Activated CD4-positive, alpha-beta T cell treated with anti-CD3 and anti-CD28 coated beads, Interleukin-10, Interleukin-2, amounts not matched to agents 100 ng/mL and 50 ng/mL, durations not matched to agents 16 hours and 8 hours (primary cell): Measurements from ENCODE around the gene LRRC4B.
"Not testable (repeated sequence)": the region's sequence is repeated elsewhere in the genome, so short reads cannot be mapped to it uniquely, and the experiment has no call there.

Source experiments
- DNase-seq: peaks from one replicate; pipeline ENCODE4 v3.0.0-alpha.2; 2020

Gene LRRC4B

DNA sequence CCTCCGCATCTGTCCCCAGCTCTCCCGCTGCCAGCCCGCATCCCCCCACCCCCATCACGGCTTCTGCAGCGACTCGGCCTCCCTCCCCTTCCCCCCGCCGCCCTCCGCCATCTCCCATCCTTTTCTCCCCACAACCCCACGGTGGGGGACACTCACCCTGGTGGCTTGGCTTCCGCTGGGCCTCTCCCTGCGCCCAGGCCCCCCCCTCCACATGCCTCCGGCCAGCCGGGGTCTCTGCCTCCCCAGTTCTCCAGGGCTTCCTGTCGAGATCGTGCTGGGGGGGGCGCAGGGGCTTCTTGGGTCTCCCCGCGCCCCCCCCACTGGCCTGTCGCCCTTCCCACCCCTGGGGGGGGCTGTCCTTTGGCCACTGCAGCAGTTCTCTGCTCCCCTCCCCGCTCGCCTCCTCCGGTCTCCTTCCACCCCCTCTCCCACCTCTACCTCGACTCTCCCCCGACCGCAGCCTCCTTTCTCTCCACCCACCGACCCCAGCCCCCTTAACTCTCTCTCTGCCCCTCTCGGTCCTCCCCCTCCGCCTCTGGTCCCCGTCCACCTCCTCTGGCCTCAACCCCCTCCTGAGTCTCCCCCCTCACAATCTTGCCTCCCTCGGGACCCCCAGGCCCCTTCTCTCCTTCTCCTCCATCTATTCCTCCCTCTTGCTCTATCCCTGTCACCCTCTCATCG, 17.1 kb downstream of the LRRC4B start:
- DNase-seq = no peak

GRCh38 chr19:50550594-50550966, 17.7 kb downstream of the LRRC4B start:
- no peak for DNase-seq

GRCh38 chr19:50549927-50550593, 18.2 kb downstream of the LRRC4B start:
- no peak for DNase-seq

DNA sequence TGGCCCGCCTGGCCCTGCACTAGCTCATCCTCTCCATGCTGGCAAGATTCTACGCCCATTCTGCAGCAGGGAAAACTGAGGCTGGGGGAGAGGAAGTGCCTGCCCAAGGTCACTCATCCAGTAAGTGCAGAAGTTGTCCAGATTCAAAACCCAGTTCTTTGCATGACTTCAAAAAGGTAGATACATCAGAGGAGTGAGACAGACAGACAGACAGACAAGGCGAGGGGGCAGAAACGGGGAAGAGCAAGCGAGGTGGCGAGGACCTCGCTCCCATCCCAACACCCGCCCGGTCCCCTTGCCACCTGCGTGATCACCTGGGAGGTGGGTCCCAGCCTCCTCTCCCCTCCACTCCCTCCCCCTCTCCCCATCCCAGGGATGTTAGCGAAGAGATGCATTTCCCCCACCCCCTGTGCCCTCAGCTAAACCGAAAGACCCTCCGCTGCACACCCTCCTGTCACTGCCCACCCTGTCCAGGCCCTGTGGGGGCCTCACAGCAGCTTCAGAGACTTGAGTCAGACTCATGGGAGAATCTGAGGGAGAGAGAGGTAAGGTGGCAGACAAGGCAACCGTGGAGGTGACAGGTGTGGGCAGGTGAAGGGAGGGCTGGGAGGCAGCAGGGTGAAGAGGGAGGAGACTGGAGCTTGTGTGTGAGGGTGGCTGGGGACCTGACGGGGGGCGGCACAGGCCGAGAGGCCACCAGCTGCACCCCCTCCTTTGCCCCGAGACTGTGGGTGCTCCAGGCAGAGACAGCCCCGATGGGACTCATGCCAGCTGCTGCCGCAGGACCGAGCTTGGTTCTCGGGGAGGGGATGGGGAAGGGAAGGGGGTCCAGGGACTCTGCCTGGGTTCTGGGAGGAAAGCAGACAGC, 18.9 kb downstream of the LRRC4B start:
- no peak for DNase-seq

- no peak for DNase-seq
Measured at GRCh38 chr19:50548191-50549058, 19.8 kb downstream of the LRRC4B start.

GRCh38 chr19:50547385-50548190, 20.6 kb downstream of the LRRC4B start:
- no peak for DNase-seq

DNA sequence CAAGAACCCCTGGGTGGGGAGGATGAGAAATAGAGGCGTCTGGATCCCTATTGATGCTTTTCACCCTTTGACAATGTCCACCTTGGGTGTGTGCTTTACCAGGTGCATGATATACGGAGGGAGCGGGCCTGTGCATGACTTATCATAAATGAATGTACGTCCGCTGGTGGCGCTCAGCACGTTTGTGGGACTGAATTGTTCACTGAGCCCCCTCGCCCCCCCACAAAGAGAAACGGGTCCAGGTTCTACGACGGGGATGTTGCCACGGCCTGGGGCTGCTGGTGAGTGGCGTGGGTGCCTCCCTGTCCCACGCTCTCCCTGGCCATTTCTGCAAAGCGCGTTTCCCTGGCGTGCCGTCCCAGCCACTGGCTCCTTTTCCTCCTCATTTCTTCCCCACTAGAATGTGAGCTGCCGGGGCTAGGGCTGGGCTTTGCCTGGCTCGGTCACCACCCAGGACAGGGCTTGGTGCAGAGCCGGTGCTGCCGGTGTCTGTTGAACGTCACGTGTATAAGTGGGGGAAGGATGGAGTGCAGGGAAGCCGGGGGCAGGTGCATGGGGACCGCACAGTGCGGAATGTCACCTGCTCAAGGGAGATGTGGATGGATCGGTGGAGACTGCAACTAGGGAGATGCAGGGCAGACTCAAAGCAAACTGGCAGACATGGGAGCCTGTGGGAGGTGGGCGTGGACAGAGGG, 21.6 kb downstream of the LRRC4B start:
- no peak for DNase-seq

DNA sequence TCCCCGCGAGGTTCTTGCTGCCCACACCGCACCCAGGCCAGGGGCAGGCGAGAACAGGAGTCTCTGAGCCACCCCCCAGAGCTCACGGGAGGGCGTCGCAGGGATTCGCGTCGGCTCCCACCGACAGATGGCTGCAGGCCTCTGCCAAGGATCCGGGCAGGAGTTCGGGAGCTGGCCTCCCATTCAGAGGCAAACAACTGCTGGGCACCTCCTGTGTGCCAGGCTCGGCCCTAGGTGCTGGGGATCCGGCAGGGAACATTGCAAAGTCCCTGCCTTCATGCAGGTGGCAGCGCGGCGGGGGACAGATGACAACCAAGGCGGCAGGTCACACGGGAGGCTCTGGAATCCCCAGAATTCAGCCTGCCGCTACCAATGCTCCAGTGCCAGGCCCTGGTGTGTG, 25.3 kb downstream of the LRRC4B start:
- no peak for DNase-seq

- peak; percentile 73 for DNase-seq
Measured at GRCh38 chr19:50537769-50538230, 30.4 kb downstream of the LRRC4B start.

DNA sequence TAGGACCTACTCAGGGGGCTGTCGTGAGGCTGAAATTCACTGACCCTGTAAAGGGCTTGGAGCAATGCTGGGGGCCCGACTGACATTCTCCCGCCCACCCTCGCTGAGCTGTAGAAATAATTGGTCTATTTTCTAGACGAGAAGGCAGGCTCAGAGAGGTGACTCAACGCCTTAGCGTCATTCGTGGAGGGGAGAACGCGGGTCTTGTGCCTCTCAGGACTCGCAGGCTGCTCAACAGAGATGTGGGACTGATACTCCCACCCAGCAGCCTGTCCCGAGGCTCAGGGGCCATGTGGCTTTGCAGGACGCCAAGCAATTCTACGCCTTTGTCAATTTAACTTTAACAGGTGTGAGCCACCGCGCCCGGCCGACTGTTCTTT, 30.9 kb downstream of the LRRC4B start:
- DNase-seq = no peak

- no peak for DNase-seq
Measured at GRCh38 chr19:50536662-50537305, 31.5 kb downstream of the LRRC4B start.

GRCh38 chr19:50535672-50536187, 32.5 kb downstream of the LRRC4B start:
- no peak for DNase-seq

DNA sequence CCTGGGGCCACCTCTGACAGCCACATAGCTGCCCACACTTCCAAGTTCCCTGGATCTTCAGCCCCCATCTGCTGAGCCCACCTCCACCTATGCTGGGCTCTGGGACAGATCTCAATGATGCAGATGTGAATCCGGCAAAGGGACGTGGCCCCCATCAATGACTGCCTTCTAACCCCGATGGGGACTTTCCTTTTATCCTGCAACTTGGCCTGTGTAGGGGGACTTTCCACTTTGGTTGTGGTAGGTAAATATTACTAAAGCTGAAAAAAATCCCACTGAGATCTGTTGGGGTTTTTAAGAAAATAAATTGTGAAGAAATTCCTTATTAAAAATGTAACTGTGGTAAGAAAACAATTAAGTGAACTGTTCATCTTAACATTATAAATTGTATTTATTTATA, 33.8 kb downstream of the LRRC4B start:
- DNase-seq = no peak

GRCh38 chr19:50532952-50533351, 35.3 kb downstream of the LRRC4B start:
- DNase-seq = no peak

GRCh38 chr19:50531171-50531612, 37.0 kb downstream of the LRRC4B start:
- no peak for DNase-seq

GRCh38 chr19:50528052-50528451, 40.2 kb downstream of the LRRC4B start:
- not testable (repeated sequence) for DNase-seq

DNA sequence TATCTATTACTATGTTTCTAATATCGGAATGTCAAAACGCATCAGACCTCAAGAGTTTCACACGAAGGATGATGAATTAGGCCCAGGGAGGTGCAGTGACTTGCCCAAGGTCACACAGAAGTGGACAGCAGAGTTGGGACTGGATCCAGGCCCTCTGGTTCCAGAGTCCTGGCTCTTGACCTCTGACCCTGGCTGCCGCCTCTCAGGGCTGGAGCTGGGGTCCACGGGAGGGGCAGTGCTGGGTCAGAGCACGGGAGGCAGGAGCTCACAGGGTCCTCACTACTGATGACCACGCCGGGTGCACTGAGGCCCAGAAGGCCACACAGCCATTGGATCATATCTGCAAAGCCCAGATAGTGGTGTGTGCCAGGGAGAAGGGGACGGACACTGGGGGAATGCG, 45.4 kb downstream of the LRRC4B start:
- DNase-seq = no peak

DNA sequence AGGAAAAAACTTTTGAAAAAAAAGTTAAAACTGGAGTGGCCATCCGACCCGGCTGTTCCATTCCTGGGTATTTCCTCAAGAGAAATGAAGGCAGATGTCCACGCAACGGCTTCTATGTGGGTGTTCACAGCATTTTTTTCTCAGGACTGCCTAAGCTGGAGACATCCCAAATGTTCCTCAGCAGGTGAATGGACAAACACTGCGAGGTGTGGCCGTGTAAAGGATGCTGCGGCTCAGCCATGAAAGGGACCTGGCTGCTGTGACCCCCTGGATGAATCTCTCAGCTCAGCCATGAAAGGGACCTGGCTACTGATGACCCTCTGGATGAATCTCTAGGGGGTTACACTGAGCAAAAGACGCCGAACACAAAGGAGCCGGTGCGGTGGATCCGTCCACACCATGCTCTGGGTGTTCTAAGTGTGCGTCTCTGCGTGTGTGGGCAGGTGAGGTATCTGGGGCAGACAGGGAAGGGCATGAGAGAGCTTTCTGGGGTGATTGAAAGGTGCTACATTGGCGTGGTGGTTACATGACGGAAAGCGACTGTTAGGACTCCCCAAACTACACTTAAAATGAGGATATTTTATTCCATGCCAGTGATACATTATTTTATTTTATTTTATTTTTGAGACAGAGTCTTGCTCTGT, 47.3 kb downstream of the LRRC4B start:
- DNase-seq = no peak

GRCh38 chr19:50519006-50519575, 49.1 kb downstream of the LRRC4B start:
- no peak for DNase-seq
